HG03460 (cell line): ENCODE measurements around the gene ITGAV.

Experiments
- ATAC-seq: cut with Tn5 transposase; IDR thresholded peaks from one replicate; pipeline ENCODE4 v1.9.1; 2021; ENCODE audit not compliant: unreplicated experiment

The ITGAV gene

GRCh38 chr2:186664385-186665043 is 74.7 kb downstream of the ITGAV start:
- ATAC-seq = no peak

DNA sequence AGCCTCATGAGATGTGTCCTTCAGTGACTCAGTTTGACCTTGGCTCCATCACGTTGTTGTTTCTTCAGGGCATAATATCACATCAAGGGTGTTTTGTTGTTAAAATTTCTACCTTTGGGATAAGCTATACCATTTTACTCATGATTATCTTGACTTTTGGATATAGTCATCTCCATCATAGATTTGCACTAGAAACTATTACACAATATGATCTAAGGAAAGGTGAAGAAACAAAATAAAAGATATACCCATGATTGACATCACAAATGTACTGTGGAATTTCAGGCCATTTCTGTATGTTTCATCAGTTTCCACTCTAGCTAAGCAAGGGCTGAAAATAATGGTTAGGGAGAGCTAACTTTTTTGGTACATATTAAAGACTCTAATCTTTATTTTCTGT is 79.3 kb downstream of the ITGAV start:
- no peak for ATAC-seq

DNA sequence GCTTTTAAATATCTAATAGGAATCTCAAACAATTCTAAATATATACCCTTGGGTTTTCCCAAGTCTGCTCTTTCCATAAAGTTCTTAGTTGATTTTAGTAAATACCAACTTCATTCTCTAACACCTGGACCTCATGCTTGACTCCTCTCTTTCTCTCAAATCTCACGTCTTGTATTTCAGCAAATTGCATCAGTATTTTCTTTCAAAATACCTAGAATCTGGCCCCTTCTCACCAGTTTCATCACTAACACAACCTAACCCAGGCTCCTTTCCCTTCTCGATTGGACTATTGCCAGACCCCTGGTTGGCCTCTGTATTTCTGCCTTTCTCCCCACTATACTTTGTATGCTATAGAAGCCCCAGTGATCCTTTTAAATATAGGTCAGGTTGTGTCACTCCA is 81.0 kb downstream of the ITGAV start:
- ATAC-seq = no peak

GRCh38 chr2:186675380-186675779 is 85.5 kb downstream of the ITGAV start:
- ATAC-seq = no peak

DNA sequence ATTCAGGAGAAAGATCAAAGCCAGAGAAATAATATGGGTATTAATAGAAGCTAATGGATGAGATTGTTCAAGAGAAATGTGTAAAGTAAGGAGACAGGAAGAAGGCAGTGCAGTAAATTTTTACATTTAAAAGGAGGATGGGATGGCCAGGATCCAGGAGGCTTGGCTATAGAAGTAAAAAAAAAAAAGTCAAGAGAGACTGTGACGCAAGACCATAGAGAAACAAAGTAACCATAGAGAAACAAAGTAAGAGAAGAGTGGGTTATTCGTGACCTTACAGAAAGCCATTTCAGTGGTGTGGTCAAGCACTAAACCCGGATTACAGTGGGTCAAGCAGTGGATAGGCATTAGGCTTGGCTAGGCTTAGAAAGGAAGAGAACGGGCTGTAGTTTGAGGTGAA is 93.5 kb downstream of the ITGAV start:
- ATAC-seq = no peak

DNA sequence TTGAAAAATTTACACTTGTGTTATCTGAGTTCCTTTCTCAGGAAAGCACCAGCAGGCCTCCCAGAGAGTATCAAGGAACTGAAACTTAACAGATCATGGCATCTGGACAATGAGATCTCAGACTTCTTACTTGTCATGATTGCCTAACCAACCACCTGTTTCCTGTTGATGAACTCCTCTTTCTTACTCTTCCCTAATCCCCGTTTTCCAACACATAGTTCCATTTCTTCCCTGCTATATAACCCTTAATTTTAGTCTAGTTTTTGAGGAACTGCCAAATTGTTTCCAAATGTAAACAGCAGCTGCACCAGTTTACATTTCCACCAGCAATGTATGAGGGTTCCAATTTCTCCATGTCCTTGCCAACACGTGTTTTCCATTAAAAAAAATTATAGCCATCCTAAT is 98.0 kb downstream of the ITGAV start:
- ATAC-seq = no peak

- ATAC-seq = no peak
Observed at GRCh38 chr2:186688813-186689212, 99.0 kb downstream of the ITGAV start.

- ATAC-seq = no peak
Observed at GRCh38 chr2:186690786-186691185, 100.9 kb downstream of the ITGAV start.

DNA sequence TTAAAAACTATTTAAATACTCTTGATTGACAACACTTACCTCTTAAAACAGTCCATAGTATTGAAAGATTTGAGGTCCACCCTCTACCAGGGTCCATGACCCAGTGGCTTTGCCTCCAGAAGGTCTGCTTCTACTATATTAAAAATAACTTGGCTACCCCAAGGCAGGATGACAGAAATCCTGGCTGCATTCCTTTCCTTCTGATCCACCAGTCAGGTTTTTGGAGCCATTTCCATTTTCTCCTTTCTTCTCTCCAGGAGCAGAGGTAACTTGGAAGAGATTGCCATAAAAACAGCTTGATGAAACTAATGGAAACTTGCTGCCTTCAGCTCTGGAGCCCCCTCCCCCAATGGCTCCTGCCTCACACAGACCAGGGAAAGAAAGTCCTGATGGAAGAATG is 101.4 kb downstream of the ITGAV start:
- no peak for ATAC-seq

- no peak for ATAC-seq
Observed at GRCh38 chr2:186691900-186692299, 102.0 kb downstream of the ITGAV start.

DNA sequence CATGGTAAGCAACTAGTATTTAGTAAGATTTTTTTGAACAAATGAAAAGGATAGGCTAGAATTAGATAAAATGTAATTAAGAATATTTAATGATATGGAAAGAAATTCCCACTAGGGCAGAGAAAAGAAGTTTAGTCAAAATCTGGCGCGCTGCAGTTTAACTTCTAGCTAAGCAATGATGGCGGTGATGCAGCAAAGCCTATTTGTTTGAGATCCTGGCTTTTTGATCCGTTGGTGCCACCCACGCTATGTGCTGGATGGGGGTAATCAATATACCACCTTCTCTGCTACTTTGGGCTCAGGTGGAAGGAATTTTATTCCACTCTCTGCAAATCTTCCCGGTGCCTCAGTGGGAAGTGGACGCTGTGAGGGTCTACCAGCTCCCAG is 103.6 kb downstream of the ITGAV start:
- no peak for ATAC-seq

DNA sequence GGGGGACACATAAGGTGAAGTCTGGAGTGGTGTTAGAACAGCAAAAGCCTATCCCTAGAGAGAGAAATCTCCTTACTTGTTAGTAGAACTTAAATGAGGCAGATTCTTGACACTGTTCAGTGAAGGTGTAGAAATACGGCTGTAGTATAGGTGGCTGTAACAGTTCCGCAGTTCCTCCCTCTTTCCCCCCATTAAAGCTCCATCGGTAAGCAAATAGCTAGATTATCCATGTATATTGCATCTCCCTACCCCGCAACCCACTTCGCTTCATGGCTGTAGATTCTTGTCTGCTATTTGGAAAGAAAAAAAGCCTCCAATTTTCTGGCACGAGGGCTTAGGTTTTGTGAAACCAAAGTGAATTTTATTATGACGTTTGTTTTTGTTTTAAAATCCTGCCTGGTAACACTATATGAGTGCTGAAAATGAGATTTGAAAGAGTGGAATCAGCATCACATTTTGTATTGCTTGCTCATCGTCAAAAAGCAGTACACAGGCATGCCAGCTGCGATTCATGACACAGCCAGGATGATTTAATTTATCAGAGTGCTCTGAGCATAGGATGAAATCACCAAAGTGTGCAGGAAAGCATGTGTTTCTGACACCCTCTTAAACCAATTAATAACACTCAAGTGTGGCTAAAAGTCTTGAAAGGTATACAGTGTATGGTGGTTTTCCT is 105.4 kb downstream of the ITGAV start:
- ATAC-seq = no peak

DNA sequence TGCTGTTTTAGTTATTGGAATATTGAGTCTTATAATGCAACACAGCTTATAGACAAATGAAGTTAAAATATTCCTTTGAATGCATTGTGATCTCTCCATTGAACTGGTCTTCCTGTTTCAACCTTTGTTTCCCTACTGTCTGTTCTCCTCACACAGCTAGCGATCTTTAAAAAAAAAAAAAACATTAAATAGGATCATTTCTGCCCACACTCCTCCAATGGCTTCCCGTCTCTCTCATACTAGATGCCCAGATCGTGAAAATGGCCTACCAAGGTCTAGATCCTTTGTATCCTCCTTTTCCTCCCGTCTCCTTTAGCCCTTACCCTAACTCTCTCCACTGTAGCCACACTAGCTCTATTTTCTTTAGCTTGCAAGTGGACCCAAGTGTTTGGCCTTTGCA is 106.4 kb downstream of the ITGAV start:
- ATAC-seq = no peak

GRCh38 chr2:186696804-186697203 is 106.9 kb downstream of the ITGAV start:
- ATAC-seq = no peak

DNA sequence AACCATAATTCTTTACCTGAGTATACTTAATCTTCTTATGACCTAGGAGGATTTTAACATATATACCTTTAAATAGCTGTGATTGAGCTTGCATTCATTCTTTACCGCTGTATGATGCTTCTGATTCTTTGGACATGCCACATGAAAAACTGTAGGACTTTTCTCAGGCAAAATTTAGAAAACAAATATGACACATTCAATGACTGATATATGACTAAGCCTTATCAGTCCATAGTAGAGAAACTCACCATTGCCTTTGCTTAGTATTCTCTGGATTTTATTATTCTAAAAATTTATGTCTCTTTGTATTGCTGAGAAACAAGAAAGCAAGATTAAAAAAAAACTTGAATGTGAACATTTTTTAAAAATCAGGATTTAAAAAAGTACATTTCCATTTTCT is 107.7 kb downstream of the ITGAV start:
- ATAC-seq = no peak

- no peak for ATAC-seq
Observed at GRCh38 chr2:186699742-186700141, 109.9 kb downstream of the ITGAV start.

DNA sequence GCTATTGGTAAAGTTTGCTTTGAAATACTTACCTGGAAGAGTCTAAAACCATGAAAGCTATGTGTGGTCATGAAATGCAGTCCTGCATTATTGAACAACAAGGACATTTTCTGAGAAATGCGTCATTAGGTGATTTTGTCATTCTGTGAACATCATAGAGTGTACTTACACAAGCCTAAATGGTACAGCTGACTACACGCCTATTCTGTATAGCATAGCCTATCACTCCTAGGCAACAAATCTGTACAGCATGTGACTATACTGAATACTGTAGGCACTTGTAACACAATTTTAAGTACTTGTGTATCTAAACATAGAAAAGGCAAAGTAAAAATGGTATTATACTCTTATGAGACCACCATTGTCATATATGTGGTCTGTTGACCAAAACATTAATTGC is 112.2 kb downstream of the ITGAV start:
- ATAC-seq = no peak

DNA sequence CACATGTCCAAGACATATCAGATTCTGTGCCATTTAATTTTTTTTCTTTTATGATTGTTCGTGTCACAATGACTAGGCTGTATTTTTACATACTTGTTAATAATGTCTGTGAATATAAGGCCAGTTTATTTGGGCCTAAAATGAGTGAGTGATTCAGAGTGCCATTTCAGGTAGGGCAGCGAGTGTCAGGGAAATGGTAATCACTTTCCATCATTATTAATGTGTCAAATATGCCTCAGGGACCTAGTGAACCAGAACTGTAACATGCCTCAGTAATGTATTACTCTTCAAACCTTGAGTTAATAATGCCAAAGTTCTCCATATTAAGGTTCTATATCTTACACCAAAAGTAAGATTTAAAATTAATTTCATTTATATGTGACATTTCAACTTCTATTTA is 112.6 kb downstream of the ITGAV start:
- no peak for ATAC-seq

DNA sequence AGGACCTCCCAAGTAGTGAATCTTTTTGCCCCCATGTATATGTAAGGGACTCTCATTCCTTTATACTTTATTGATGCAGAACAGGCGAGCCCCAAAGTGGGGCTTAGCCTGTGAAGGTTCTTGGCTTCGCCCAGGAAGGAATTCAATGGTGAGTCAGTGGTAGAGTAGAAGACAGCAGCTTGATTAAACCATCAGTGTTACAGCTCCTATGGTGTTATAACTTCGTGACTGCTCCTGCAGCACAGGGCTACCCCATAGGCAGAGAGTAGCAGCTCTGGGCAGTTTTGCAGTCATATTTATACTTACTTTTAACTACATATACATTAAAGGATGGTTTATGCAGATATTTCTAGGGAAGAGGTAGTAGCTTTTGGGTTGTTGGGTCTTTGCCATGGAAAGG is 115.0 kb downstream of the ITGAV start:
- no peak for ATAC-seq

DNA sequence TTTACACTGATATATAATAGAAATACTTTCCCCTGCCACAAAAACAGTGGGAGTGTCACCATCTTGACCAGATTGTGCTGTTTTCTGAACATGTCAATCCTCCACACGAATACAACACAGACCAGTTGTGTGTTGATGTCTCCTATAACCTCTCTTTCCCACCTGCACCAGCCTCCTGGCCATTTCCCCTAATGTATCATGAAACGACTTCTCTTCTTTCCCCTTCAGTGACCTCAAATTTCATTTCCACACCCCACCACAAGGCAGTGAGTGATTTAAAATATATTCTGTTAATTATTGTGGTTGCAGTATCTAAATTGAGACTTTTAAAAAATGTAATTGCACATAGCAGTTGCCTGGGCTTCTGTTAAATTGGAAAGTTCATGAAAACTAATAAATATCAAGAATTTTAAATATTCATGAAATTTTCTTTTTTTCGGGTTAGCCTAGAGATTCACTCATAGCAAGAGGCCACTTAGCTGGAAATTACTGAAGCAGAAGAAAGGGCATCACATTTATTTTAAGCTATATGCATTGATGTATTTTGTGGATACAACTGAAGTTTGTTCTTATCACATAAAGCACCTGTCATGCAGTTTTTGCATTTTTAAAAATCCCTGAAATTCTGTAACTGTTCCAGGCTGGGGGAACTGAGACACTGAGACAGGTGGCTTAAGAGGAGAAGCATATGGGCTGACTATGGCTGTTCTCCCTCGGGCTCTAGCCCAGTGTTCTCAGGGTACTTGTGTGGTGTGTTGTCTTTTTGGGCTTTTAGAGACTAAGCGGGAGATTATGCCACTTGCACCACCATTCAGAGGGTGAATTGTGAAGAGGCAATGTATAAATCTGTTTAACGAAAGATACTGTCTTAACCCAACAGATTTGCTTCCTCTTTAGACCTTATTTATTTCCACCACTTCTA is 119.9 kb downstream of the ITGAV start:
- ATAC-seq = no peak

GRCh38 chr2:186713691-186714090 is 123.8 kb downstream of the ITGAV start:
- ATAC-seq = no peak

- no peak for ATAC-seq
Observed at GRCh38 chr2:186714611-186715010, 124.8 kb downstream of the ITGAV start.
